ENCODE data around the gene THUMPD1.
"Not testable (repeated sequence)": the region's sequence is repeated elsewhere in the genome, so short reads cannot be mapped to it uniquely, and the experiment has no call there.

THUMPD1 gene

DNA sequence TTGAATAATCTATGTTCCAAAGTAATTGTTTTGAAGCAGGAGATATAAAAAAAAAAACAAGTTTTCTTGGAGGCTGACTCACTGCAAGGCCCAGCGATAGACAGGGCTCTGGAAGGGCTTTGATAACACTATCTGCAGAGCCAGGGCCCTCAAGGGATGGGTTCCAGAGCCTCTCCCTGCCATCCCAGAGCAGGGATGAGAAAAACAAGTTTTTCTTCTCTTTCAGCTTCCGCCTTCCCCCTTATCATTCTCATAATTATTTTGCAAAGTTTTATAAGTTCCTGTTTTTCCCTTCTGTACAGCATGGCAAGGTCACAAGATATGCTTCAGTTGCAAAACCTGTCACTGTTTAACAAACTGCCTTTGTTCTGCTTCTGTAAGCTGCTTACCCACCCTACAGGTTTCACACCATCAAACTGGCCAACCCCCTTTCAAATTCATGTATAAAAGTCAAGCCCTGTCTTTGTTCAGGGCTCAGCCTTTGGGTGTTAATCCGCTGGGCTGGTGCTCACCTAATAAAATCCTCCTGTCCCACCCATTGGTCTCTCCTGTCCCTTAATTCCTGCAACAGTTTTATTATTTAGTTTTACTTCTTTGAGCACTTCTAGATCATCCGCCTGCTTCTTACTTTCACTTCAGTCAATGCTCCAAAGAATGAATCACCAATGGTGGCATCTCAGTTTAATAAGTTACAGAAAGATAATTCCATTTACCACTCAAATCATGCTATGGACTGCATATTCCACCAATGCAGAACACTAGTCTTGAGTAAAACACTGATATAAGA is 5.6 kb upstream of the THUMPD1 start:
- no peak for DNase-seq (ENCODE audit: low read depth)

DNA sequence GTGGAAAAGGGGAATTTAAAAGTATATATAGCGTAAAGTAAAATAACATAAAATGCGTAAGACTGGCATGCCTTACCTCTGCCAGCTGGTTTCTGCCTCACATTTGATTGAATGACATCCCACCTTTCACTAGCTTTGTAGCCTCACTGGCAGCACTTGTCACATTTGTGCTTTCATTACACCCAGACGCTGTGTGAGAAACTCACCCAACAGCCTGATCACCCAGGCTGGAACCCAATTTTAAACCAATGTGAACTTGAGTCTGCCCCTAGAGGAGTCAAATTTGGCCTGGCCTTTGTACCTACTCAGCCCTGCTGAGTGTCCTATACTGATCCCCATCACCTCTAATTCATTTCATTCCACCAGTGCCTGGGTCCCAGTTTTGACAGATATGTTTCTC is 4.8 kb upstream of the THUMPD1 start:
- no peak for DNase-seq (ENCODE audit: low read depth)

DNA sequence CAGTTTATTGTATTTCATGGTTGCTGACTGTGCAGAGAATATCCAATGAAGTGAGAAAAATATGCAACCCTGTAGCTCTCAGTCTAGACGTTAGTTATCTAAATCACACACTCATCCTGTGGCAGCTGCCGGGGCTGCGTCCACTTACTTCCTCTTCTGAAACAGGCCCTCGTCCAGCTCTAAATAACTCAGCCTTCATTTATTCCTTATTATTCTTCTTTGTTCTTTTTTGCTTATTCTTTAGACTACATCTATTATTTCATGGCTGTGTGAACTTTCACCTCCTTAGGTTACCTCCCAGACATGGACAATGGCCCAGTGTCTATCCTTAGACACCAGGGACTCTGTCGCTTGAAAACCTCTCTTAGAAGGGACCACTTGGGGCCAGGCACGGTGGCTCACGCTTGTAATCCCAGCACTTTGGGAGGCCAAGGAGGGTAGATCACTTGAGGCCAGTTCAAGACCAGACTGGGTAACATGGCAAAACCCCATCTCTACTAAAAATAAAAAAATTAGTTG is 3.4 kb upstream of the THUMPD1 start:
- no peak for DNase-seq (ENCODE audit: low read depth)

DNA sequence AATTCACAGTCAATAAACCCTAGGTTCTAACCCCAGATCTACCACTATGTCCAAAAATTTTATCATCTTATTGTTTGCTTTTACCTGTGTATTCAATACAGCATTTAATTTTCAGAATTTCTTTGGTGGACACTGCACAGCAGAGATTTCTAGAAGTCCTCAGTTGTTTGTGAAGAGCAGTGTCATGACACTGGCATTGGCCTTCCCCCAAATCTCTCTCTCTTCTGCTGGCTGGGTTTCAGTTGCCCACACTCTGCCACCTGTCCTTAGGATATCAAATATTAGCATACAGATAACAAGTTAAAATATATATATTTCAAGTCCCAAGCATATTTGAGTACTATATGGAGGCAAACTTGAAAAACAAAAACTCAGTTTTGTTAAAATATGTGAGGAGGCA is 2.0 kb upstream of the THUMPD1 start:
- DNase-seq (ENCODE audit: low read depth) = no peak

DNA sequence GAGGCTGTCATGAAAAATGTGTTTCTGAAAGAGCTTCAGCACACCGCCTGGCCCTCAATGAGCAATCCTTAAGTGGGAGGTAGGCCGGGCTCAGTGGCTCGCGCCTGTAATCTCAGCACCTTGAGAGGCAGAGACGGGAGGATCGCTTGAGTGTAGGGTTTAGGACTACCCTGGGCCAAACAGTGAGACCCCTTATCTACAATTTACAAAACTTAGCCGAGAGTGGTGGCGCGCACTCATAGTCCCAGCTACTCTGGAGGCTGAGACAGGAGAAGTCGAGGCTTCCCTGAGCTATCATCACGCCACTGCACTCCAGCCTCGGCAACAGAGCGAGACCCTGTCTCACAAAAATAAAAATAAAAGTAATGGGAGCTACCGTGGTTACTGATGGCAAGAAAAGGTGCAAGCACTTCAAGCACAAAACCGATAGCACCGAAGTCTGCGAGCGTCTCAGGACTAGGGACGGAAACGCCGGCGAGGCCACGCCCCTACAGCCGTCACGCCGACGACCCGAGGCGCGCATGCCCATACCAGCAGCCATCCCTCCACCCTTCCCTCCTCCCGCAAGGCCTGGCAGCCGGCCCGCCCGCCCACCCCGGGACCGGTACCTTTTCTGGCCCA is 607 bp downstream of the THUMPD1 start:
- peak; percentile 84 for DNase-seq (ENCODE audit: low read depth)

DNA sequence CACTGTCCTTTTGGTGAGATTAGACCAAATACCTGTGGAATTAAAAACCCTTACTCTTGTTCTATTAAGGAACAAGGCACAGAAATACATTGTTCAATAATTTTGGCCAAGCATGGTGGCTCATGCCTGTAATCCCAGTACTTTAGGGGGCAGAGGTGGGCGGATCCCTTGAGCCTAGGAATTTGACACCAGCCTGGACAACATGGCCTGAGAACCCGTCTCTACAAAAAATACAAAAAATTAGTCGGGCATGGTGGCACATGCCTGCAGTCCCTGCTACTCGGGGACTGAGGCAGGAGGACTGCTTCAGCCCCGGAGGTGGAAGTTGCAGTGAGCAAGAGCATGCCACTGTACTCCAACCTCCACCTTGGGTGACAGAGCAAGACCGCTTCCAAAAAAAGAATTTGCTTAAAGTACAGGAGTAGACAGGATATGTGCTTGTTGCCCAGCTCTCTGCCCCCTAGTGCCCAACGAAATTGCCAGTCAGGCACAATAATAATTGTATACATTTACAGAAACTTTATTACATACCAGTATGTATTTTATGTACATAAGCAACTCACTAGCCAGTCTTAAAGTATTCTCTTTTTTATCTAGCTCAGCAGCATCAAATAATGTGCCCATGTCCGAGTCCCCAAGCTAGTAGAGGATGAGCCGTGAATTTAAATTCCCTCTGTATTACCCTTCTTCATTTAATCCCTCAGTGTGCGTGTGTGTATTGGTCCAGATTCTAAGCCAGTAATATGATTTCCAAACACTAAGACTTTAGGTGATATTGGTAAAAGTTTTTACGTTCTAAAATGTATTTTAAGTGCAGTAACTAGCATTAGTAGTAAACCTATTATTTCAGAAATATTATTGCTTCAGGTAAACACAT is 1.4 kb downstream of the THUMPD1 start:
- no peak for DNase-seq (ENCODE audit: low read depth)

DNA sequence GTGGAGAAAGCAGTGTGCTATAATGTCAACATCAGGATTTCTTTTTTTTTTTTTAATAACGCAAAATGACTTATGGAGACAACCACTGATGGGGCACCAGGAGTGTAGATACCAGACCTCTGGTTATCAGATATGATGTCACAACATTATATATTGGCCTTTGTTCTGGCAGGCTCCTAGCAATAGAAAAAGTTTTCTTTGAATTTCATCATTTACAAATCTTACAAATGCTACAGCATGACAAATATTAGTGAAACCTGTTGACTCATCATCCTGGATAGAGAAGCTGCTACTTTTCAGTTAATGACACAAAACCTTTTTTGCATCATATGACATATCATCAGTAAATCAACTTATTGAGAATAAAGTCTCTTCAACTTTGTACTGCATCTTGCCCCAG is 6.1 kb downstream of the THUMPD1 start:
- DNase-seq (ENCODE audit: low read depth) = no peak

DNA sequence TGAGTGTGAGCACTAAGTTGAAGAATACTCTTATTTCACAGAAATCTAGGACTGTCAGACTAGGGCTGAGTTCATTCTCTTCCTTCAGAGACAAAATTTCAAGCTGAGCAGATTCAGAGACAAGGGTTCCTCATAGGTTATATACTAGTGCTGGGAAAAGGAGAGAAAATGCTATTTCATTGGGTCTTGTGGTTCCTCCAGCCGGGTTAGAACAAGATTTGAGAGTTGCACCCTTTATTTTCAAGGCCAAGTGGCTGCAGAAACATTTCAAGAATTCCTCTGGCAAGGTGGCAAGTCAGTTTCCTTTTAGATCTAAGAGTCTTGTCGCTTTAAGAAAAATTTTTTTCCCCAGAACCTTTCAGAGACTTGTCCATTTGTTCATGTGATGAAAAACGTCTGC is 6.8 kb downstream of the THUMPD1 start:
- no peak for DNase-seq (ENCODE audit: low read depth)

DNA sequence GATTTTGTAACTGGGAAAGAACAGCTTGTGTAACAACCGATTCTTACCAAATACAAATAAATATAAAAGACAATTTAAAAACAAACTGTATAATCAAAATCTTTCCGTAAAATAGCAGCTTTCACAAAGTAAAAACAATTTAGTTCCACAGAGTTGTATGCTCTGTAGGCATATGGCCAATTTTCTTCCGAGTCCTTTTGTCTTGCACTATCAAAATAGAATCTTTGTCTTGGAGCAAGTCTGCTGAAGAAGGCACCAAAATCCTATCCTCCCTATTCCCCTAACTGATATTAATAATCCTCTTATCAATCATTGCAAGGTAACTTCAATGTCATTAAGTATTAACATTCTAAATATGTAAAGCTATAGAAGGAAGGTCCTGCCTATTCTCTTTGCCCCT is 7.6 kb downstream of the THUMPD1 start:
- DNase-seq (ENCODE audit: low read depth) = no peak

DNA sequence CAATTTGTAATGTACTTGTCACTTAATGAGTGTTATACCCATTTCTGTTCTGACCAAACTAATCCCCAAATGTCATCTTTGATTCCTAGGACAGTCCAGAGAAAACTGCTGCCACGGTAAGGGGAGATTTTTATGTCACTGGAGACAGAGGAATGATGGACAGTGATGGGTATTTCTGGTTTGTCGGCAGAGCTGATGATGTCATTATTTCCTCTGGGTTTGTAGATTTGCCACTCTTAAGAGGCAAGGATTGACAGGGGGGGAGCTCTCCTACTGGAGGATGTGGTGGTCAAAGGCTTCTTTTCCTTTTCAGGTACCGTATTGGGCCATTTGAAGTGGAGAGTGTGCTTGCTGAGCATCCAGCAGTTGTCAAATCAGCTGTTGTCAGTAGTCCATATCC is 12.5 kb downstream of the THUMPD1 start:
- DNase-seq (ENCODE audit: low read depth) = no peak

DNA sequence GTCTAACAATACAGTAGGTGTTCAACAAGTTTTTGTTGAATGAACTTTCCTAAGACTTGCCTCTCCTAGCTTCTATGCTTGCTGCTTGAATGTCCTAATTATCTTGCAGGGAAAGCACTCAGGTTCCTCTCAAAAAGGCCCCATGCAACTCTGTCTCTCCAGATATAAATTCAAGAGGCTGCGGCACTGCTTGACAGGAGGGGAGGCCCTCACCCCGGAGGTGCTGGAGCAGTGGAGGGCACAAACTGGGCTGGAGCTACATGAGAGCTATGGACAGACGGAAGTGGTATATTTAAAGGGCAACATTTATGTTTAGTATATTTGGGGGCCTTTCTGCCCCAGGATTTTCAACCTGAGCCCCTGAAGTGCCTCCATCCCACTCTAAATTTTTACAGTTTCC is 14.4 kb downstream of the THUMPD1 start:
- no peak for DNase-seq (ENCODE audit: low read depth)

DNA sequence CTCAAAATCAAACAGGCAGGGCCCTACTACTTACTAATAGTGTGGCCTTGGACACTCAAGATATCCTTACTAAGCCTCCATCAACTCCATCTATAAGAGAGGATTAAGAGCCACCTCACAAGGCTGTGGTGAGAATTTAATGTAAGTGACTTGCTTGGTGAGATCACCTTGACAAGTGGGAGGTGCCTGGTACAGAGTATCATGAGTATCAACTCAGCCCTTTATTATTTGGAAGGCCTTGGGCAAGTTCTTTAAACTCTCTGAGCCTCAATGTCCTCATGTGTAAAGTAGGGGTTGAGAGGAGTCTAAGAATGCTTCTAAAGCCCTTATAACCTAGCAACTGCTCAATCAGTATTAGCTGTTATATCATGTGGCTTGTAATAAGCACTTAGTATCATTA is 15.0 kb downstream of the THUMPD1 start:
- DNase-seq (ENCODE audit: low read depth) = no peak

DNA sequence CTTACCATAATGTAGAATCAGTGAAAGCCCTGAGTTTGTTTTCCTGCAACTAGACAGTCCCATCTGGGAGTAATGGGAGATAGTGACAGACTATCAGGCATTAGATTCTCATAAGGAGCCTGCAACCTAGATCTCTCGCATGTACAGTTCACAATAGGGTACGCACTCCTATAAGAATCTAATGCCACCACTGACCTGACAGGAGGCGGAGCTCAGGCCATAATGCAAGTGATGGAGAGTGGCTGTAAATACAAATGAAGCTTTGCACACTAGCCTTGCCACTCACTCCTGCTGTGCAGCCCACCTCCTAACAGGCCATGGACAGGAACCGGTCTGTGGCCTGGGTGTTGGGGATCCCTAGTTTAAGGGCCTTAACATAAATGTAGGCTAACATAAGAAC is 21.4 kb downstream of the THUMPD1 start:
- no peak for DNase-seq (ENCODE audit: low read depth)

DNA sequence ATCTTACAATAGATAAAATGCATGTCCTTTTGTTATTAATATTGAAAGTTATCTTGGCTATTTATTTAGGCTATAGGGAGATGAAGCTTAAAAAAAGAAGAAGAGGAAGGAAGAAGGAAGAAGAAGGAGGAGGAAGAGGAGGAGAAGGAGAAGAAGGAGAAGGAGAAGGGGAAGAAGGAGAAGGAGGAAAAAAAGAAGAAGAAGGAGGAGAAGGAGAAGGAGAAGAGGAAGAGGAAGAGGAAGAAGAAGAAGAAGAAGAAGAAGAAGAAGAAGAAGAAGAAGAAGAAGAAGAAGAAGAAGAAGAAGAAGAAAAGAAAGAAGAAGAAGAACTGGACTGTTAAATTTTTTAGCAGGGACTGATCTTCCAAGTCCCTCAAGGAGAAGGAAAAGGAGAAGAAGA is 23.9 kb downstream of the THUMPD1 start:
- not testable (repeated sequence) for DNase-seq (ENCODE audit: low read depth)

DNA sequence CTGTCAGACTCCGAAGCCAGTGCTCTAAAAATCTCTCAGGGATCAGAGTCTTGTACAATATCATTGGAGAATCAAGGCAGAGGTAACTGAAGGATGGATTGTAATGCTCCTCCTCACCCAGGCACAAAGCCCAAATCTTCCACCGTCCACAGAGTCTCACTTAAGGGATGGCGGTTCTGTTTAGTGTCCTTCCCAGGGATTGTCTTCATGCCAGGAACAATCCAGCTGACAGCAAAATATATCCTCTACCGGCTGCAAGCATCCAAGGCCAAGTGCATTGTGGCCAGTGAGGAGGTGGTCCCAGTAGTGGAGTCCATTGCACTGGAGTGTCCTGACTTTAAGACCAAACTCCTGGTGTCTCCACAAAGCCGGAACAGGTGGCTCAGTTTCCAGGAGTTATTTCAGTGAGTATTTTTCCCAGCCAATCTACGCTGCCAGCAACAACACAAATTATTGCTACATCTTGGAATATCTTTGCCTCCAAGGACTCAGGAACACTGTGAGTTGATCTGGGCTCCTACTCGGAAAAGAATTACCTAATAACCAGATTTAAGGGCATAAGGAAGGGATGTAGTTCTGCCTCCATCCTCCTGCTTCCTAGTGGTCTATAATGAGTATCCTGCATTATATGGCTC is 30.2 kb downstream of the THUMPD1 start:
- no peak for DNase-seq (ENCODE audit: low read depth)

DNA sequence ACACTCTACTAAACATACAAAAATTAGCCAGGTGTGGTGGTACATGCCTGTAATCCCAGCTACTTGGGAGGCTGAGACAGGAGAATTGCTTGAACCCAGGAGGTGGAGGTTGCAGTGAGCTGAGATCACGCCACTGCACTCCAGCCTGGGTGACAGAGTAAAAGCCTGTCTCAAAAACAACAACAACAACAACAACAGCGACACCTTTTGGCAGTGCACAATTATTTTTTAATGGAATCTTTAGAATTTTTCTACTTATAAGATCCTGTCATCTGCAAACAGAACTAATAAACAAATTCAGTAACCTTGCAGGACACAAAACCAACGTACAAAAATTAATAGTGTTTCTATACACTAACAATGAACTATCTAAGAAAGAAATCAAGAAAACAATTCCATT is 33.5 kb downstream of the THUMPD1 start:
- DNase-seq (ENCODE audit: low read depth) = not testable (repeated sequence)

DNA sequence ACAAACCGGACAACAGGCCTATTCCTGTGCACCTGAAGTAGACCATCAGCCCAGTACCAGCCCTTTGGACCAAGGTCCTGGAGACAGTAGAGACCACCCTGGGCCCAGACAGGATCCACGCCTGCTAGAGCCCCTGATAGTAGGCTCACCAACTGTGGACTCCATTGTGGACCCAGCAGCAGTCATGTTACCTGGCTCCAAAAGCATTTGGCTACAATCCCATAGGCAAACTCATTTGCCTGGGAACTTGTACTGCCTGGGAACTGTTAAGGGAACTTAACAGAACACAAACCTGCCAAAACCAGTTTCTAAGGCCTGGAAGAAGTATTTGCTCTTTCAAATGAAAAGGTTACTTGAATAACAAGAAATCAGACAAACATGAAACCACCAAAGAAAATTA is 34.2 kb downstream of the THUMPD1 start:
- no peak for DNase-seq (ENCODE audit: low read depth)

DNA sequence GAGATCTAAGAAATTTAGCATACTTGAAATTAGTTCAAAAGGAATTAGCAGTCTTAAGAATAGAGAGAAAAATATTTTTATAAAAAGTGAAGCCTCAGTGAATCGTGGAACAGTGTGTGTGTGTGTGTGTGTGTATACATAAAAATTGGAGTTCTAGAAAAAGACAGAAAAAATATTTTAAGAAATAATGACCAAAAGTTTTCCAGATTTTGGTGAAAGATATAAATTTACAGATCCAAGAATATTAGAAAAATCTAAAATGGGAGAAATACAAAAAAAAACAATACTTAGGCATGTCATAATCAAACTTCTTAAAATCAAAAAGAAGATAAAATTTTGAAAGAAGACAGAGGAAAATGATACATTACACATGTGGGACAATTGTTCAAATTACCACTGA is 35.6 kb downstream of the THUMPD1 start:
- not testable (repeated sequence) for DNase-seq (ENCODE audit: low read depth)

DNA sequence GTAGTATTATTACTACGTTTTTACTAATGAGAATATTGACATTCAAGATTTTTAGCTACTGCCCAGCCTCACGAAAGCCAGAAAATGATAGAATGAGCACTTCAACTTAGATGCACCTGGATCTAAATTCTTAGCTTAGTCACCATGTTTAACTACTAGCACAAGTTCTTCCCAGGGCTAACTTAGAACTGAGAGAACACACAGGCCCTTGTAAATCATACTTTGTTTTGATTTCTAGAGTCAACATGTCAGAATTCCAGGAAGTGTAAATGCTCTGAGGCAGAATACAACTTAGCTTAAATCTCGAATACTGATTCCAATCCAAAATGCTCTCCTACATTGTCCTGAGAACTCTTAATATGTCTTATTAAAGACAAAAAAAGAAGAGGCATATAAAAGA is 37.3 kb downstream of the THUMPD1 start:
- DNase-seq (ENCODE audit: low read depth) = no peak

DNA sequence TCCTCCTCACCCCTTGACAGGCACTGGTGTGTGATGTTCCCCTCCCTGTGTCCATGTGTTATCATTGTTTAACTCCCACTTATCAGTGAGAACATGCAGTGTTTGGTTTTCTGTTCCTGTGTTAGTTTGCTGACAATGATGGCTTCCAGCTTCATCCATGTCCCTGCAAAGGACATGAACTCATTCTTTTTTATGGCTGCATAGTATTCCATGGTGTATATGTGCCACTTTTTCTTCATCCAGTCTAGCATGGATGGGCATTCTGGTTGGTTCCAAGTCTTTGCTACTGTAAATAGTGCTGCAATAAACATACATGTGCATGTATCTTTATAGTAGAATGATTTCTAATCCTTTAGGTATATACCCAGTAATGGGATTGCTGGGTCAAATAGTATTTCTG is 39.9 kb downstream of the THUMPD1 start:
- not testable (repeated sequence) for DNase-seq (ENCODE audit: low read depth)

DNA sequence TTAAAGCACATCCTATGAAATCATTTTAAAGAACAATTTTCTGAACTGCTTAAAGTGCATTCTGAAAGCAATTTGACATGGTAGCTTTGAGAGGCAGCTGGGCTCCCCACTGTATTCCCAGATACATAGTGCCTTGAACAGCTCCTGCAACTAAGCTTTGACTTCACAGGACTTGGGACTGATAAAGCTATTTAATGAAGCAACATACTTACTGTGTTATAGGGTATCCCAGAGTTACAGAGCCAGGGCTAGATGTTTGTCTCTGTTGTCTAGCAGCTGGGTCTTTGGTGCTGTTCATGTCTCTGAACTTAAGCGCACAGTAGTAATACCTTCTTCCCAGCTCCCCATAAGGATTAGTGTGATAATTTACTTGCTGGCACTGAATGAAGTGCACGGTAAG is 45.0 kb downstream of the THUMPD1 start:
- no peak for DNase-seq (ENCODE audit: low read depth)

DNA sequence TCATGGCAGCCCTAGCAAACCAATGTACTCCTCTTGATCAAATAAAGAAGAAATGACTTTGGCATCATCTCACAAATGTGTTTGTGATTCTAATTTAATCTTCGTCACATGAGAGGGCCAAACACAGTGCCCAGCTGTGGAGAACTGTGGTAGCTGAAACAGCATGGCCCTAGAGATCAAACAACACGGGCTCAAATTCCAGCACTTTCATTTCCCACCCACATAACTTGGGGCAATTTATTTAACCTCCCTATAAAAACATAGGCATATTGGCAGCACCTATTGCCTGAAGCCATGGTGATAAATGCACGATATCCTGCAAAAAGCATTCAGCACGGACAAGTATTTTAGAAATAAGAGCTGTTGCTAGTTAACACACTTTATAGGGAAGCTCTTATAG is 46.6 kb downstream of the THUMPD1 start:
- DNase-seq (ENCODE audit: low read depth) = no peak
